Skeletal muscle cell (primary cell): ENCODE results near the gene DAB1.
A peak's percentile ranks its signal among the peaks of the same experiment; 100 is the strongest.

Experiments used
- DNase-seq: peaks from one replicate; pipeline ENCODE4 v3.0.0-alpha.2; 2010; ENCODE audit warnings: low read depth
- H3K4me3 ChIP-seq: 2 replicates; pipeline ENCODE4 v1.5.1; 2011; ENCODE audit warnings: low read depth, mild to moderate bottlenecking, control low read depth, low read length, moderate library complexity

The DAB1 gene

DNA sequence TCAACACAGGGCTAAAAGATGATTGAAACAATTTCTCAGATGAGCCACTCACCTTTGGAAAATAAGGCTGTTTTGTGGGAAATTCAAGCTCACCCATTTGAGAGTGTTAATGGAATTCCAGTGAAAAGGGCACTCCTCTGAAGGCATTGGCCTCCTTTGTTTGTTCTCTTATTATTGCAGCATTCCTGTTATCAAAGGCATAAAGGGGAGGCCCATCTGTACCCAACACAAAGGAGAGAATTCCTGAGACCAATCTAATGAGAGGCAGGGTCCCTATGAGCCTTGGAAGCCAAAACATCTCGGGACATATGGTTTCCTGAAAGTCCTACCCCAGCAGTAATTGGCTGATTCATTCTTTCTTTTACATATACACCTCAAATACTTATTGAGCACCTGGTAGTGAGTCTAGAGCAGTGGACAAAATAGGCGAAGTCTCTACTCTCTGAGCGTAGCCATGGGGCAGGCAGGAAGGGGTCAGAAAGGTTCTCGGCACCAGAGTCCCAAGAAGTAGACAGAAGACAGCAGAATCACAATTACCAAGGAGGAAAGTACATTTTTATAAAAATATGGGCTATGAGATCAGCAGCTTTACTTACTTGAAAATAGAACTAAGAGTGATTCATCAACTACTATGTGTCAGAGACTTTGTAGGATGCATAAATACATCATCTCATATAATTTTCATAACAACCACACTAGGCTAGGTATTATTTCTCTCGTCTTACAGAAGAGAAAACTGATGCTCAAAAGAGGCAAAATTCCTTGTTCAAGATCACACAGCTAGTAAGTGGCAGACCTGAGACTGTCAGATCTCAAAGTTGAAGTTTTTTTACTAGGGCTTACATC, 218.7 kb downstream of the DAB1 start:
- H3K4me3 ChIP-seq = no peak overlapping the region
- DNase-seq = no peak

DNA sequence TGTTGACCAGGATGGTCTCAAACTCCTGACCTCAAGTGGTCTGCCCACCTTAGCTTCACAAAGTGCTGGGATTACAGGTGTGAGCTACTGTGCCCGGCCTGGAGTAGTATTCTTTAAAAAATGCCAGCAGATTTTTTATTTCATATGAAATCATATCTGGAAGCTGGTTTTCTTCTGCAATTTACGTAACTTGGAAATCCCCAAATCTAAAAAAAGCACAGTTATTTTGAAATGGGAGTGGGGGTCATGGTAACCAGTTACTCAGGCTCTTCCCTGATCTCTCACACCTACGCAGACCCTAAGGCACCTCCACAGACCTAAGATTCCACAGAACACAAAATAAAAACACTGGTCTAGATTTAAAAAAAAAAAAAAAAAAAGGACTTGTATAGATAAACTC, 219.8 kb downstream of the DAB1 start:
- no peak for DNase-seq
- no peak overlapping the region for H3K4me3 ChIP-seq

DNA sequence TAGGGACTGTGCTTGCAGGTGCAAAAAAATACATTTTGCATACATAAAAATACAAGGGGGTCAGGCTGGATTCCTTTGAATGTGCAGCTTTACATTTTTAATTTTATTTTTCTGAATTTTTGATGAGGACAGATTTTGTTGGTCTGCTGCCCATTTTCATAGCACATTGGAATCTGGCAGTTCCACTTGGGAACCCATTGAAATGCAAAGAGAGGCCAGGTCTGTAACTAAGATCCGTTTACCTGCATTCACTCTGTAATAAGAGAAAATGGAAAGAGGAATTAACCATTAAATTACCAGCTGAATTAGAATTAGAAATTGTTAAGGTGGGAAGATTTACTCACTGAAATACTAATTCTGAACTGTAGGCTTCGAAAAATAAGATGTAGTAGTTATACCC, 221.6 kb downstream of the DAB1 start:
- no peak for DNase-seq
- no peak overlapping the region for H3K4me3 ChIP-seq

DNA sequence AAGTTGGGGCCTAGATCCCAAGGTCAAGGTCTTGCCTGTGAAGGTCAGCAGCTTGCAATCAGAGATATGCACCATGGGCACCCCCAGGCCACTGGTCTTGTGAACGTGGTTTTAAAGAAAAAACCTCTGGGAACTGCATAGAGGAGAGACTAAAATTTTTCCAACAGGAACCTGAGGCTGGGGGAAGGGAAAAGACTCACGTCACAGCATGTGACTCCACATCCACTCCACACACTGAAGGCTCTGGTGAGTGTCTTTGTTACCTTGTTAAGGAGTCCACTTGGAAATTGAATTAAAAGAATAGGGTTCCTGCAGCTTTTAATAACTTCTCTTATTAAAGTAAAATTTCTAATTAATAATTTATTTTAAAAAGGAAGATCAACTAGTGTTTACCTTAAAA, 224.9 kb downstream of the DAB1 start:
- no peak for DNase-seq
- H3K4me3 ChIP-seq = no peak overlapping the region

DNA sequence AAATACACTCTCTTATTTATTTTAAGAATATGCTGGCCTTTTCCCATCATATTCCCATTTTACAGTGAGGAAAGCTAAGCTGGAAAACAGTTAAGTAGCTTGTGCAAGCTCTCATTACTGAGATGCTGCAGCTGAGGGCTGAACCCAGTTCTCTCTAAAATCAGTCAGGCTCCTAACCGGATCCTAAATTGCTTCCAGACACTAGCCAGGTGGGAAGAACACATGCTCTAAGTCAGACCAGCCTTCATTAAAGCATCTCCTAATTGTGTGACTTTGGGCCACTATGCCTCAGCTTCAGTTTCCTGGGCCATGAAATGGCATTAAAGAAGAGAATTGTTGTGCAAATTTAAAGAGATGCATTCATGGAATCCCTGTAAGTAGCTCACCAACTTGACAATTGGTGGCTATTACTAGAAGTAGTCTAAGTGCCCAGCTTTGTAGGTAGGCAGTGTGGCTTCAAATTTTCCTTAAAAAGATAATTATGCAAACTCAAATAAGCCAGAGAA, 228.4 kb downstream of the DAB1 start:
- no peak for DNase-seq
- no peak overlapping the region for H3K4me3 ChIP-seq

GRCh38 chr1:57192222-57192621, 231.6 kb downstream of the DAB1 start:
- H3K4me3 ChIP-seq = no peak overlapping the region
- no peak for DNase-seq

- no peak overlapping the region for H3K4me3 ChIP-seq
- no peak for DNase-seq
Observed at GRCh38 chr1:57190898-57191297, 233.0 kb downstream of the DAB1 start.

DNA sequence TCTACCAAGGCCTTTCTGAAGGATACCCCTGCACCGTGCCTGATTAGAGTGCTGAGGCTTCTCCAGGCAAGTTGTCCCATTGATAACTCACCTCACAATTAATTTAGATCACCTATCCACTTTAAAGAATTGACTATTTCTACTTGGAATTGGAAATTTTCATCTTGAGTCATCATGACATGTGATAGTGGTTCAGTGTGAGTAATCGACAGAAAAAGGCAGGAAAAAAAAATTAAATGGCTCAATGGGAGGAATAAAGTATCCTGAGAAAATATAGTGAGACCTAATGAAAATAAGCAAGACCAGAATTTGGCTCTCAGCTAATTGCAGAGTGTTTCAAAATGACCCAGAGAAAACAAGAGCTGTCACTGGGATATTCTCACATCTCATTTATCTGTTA, 235.7 kb downstream of the DAB1 start:
- no peak for DNase-seq
- no peak overlapping the region for H3K4me3 ChIP-seq

- DNase-seq = no peak
- H3K4me3 ChIP-seq = no peak overlapping the region
Observed at GRCh38 chr1:57186455-57186854, 237.4 kb downstream of the DAB1 start.

DNA sequence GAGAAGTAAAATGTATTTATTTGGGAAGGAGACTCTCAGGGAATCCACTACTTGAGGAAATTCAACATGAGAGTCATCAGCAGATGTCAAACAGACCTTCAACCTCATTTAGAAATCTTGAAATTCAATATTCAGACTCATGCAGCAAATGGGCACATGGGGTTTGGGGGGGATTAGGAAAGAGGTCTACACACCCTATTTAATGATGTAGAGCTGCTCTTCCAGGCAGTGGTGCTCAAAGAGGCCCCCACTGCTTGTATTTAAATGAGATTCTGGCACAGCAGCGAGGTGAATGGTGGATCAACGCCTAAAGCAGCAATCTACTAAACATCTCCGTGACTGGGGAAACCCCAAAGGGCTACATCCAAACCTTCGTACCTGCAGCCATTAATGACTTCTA, 244.9 kb downstream of the DAB1 start:
- no peak overlapping the region for H3K4me3 ChIP-seq
- no peak for DNase-seq

GRCh38 chr1:57175506-57175905, 248.4 kb downstream of the DAB1 start:
- DNase-seq = no peak
- H3K4me3 ChIP-seq = no peak overlapping the region

DNA sequence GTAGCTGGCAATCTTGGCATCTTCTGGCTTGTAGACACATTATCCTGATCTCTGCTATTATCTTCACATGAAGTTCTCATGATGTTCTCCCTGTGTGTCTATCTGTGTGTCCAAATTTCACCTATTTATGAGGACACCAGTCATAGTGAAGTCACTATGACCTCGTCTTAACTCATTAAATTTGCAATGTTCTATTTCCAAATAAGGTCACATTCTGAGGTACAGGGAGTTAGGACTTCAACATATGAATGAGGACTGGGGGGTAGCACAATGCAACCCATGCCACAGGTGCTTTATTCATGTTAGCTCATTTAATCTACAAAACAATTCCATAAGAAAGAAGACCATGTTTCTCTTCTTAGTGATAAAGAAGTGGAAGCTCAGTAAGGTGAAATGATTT, 251.8 kb downstream of the DAB1 start:
- no peak overlapping the region for H3K4me3 ChIP-seq
- DNase-seq = no peak

- DNase-seq = no peak
- no peak overlapping the region for H3K4me3 ChIP-seq
Observed at GRCh38 chr1:57167997-57168396, 255.9 kb downstream of the DAB1 start.

DNA sequence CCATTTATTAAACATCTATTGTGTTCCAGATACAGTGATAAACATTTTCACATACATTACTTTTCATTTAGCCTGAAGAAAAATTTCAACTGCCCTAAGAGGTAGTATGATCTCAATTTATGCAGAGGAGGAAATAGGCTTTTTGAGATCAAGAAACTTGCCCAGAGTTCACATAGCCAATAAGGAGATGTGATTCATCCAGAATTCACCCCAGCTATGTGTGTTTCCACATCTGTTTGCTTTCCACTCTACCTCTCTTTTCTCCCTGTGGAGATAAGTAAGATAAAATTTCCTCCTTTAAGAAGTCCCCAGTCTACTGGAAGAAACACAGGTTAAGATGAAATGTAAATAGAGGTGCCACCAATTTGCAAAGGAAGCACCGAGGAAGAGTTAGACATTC, 258.3 kb downstream of the DAB1 start:
- peak; percentile 25 for DNase-seq
- no peak overlapping the region for H3K4me3 ChIP-seq

DNA sequence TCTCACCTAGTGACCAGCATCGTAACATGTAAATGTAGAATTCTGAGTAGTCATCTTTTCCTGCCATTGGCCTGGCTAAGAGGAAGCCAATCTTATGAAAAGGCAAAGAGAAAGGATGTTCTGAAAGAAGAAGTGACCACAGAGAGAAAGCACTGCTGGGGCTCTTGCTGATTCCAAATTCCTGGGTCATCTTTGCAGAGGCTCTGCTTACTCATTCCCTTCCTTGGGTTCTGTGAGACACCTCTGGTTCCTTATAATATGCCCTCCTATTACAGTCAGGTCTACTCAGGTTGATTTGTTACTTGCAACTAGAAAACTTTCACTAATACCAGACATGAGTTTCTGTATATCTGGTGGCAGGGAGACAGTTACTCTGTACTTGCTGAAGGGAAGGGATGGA, 259.3 kb downstream of the DAB1 start:
- no peak overlapping the region for H3K4me3 ChIP-seq
- DNase-seq = no peak

GRCh38 chr1:57163789-57164188, 260.1 kb downstream of the DAB1 start:
- no peak overlapping the region for H3K4me3 ChIP-seq
- no peak for DNase-seq

DNA sequence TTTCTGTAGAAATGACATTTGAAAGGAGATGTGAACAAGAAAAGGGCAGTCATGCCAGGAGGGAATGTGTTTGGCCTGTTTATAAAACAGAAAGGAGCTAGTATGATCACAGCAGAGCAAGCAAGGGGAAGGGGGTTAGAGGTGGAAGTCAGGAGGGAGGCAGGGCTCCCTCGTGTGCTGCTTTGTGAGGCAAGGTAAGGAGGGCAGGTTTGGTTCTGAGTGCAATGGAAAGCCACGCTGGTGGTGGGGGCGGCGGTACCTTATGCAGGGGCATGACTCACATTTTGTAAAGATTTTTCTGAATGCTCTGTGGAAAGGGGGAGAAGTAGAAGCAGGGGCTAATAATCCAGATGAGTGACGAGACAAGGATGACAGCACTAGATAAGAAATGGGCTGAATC, 260.5 kb downstream of the DAB1 start:
- H3K4me3 ChIP-seq = no peak overlapping the region
- no peak for DNase-seq

GRCh38 chr1:57162607-57163261, 261.1 kb downstream of the DAB1 start:
- no peak overlapping the region for H3K4me3 ChIP-seq
- no peak for DNase-seq

DNA sequence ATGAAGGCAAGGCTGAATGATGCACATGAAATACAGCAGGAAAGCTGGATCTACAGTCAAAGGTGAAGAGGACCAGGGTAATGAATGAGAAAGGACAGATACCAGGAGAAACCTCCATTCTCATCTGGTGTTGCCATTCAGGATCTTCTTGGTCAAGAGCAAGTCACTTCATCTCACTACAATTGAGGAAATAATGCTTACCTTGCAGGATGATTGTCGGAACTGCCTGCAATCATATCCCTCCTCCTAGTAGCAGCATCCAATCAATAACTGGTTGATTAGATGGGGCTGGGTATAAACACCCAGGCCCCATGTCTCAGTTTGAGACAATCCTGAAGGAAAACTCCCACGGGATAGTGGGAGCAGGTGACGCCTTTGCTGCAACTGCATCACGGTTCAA, 263.3 kb downstream of the DAB1 start:
- no peak overlapping the region for H3K4me3 ChIP-seq
- no peak for DNase-seq

- no peak for DNase-seq
Observed at GRCh38 chr1:57158604-57158998, 265.3 kb downstream of the DAB1 start.

More at GRCh38 chr1:57158604-57158998, 265.3 kb downstream of the DAB1 start:
- H3K4me3 ChIP-seq = no peak overlapping the region
